ENCODE results near the gene SEMA3D.

SEMA3D gene

GRCh38 chr7:85103357-85103756 is 83.5 kb downstream of the SEMA3D start:
- no peak for DNase-seq (ENCODE audit: low spot score)
- TF ChIP-seq, protein P1, sequence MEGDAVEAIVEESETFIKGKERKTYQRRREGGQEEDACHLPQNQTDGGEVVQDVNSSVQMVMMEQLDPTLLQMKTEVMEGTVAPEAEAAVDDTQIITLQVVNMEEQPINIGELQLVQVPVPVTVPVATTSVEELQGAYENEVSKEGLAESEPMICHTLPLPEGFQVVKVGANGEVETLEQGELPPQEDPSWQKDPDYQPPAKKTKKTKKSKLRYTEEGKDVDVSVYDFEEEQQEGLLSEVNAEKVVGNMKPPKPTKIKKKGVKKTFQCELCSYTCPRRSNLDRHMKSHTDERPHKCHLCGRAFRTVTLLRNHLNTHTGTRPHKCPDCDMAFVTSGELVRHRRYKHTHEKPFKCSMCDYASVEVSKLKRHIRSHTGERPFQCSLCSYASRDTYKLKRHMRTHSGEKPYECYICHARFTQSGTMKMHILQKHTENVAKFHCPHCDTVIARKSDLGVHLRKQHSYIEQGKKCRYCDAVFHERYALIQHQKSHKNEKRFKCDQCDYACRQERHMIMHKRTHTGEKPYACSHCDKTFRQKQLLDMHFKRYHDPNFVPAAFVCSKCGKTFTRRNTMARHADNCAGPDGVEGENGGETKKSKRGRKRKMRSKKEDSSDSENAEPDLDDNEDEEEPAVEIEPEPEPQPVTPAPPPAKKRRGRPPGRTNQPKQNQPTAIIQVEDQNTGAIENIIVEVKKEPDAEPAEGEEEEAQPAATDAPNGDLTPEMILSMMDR (IDR thresholded peaks at IDR 0.05; ENCODE audit: extremely low read depth, missing control alignments) = no peak

DNA sequence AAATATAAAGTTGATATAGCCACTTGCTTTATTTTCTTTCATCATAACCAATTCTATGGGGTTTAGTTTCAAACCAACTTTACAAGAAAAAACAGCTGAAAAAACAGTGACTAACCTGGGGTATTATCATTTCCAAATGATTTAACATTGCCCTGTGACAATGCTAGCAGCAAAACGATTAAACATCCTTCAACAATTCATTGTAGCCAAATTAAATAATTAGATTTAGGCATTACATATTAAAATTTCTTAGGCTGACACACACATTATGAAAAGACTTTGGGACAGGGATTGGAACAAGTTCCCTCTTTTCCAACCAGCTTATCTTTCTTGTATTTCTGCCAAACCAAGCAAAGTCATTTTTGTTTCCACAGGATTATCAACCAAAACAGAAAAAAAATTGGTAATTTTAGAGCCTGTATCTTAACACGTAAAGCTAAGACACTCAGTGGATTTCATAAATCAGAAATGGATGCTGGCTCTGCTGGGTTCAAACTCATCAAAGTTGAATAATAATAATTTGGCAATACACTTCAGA is 84.0 kb downstream of the SEMA3D start:
- DNase-seq (ENCODE audit: low spot score) = no peak
- TF ChIP-seq, protein P1 (IDR thresholded peaks at IDR 0.05; ENCODE audit: extremely low read depth, missing control alignments) = no peak

GRCh38 chr7:85101347-85101746 is 85.5 kb downstream of the SEMA3D start:
- no peak for DNase-seq (ENCODE audit: low spot score)
- TF ChIP-seq, protein P1 (IDR thresholded peaks at IDR 0.05; ENCODE audit: extremely low read depth, missing control alignments) = no peak

- TF ChIP-seq, protein P1 (IDR thresholded peaks at IDR 0.05; ENCODE audit: extremely low read depth, missing control alignments) = no peak
- DNase-seq (ENCODE audit: low spot score) = no peak
These were observed 89.0 kb downstream of the SEMA3D start for GRCh38 chr7:85097844-85098243.

GRCh38 chr7:85095806-85096205 is 91.0 kb downstream of the SEMA3D start:
- TF ChIP-seq, protein P1 (IDR thresholded peaks at IDR 0.05; ENCODE audit: extremely low read depth, missing control alignments) = no peak
- DNase-seq (ENCODE audit: low spot score) = no peak

GRCh38 chr7:85095366-85095765 is 91.5 kb downstream of the SEMA3D start:
- TF ChIP-seq, protein P1 (IDR thresholded peaks at IDR 0.05; ENCODE audit: extremely low read depth, missing control alignments) = no peak
- no peak for DNase-seq (ENCODE audit: low spot score)

GRCh38 chr7:85094046-85094725 is 92.7 kb downstream of the SEMA3D start:
- TF ChIP-seq, protein P1 (IDR thresholded peaks at IDR 0.05; ENCODE audit: extremely low read depth, missing control alignments) = no peak
- DNase-seq (ENCODE audit: low spot score) = no peak
